VCaP (cell line): ENCODE data around the gene QSOX1.
"Not testable (repeated sequence)": the region's sequence is repeated elsewhere in the genome, so short reads cannot be mapped to it uniquely, and the experiment has no call there.

Experiments
- H3K27ac ChIP-seq: fragments of 450-650 bp; 2 replicates; pipeline ENCODE4 v1.5.1; 2017
- TF ChIP-seq, protein P1 (sequence below): fragments of 450-650 bp; conservative IDR thresholded peaks from 2 replicates; pipeline ENCODE4 v1.5.1; 2017; ENCODE audit warnings: mild to moderate bottlenecking, moderate library complexity

Gene QSOX1

DNA sequence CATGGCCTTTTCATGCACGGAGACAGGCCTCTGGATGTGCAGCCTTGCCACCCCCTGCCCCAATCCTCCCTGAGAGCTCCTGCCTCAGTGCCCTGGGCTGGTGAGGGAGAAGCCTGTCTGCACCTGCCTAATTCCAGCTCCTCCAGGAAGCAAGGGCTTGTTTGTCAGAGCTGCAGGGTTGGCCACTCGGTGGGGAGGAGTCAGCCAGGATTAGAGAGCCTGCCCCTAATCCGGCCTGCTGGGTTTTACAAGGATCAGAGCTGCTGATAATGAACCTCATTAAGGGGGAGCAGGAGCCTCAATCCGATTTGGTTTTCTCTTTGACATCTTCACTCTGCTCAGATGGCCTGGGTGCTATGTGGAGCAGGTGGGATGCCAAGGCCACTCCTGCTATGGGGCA is 43.5 kb downstream of the QSOX1 start:
- TF ChIP-seq, protein P1, sequence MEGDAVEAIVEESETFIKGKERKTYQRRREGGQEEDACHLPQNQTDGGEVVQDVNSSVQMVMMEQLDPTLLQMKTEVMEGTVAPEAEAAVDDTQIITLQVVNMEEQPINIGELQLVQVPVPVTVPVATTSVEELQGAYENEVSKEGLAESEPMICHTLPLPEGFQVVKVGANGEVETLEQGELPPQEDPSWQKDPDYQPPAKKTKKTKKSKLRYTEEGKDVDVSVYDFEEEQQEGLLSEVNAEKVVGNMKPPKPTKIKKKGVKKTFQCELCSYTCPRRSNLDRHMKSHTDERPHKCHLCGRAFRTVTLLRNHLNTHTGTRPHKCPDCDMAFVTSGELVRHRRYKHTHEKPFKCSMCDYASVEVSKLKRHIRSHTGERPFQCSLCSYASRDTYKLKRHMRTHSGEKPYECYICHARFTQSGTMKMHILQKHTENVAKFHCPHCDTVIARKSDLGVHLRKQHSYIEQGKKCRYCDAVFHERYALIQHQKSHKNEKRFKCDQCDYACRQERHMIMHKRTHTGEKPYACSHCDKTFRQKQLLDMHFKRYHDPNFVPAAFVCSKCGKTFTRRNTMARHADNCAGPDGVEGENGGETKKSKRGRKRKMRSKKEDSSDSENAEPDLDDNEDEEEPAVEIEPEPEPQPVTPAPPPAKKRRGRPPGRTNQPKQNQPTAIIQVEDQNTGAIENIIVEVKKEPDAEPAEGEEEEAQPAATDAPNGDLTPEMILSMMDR = no peak
- H3K27ac ChIP-seq = peak overlapping the region; percentile 52

DNA sequence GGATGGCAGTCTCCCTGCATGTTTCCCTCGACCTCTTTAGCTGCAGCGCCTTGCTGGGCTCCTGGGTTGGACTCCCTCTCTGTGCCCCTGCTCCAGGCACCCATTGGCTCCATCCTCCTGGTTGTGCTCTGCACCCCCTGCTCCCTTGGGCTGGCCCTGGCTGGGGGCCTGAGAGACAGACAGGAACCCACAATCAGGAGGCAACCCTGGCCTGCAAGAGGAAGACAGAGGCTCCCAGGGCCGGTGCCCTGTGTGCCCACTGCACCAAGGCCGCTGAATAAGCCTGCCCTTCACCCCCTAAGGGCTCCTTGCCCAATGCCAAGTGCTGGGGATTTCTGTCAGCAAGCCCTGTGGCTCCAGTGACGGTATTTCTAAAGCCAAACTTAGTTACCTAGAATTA is 43.9 kb downstream of the QSOX1 start:
- H3K27ac ChIP-seq = peak overlapping the region; percentile 52
- TF ChIP-seq, protein P1 = no peak

DNA sequence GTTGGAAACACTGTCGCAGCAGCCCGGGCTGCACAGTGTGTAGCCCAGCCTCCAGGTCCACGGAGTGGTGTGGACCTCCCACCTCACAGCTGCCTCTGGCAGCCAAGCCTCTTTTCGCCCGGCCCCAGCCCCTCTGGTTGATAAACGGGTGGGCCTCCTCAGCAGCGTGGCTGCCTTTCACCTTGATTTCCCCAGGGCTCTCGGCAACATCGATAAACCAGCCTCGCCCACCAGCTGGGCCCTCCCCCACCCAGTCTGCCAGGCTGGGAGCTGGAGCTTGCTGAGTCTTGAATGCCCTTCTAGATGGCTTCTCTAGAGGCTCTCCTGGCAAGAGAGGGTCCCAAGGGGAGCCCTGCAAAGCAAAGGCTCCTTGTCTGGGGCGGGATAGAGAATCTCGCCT is 44.3 kb downstream of the QSOX1 start:
- TF ChIP-seq, protein P1 = no peak
- no peak overlapping the region for H3K27ac ChIP-seq

DNA sequence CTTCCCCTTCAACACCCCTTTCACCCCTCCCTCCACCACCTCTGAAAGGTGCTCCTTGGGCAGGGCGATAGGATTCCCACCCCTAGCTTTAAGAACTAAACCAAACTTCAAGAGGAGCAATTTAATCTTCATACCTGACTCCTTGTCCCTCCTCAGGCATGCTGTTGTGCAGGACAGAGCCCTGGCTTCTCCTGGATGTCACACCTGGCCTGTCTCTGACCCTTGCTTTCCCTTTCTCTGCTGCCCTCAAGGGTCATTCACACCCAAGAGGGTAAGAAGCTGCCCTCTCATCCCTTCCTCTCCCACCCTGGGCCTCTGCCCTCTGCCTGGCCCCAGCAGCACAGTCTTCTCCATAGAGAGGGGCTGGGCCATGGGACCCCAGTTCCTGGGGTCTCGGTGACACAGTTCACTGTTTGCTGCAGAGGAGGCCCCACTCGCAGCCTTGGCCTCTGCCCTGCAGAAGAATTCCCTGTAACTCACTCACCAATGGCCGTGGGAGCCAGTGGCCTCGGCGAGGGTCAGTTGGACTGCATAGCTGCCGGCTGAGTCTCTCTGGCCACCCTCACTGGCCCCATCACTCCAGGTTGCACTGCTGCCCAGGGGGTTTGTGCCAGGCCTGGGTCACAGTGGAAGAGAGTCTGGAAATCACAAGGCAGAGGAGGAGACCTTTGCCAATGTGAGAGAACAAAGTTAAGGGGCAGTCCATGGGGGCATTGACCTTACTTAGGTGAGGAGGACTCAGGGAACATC is 47.0 kb downstream of the QSOX1 start:
- no peak overlapping the region for H3K27ac ChIP-seq
- TF ChIP-seq, protein P1 = no peak

DNA sequence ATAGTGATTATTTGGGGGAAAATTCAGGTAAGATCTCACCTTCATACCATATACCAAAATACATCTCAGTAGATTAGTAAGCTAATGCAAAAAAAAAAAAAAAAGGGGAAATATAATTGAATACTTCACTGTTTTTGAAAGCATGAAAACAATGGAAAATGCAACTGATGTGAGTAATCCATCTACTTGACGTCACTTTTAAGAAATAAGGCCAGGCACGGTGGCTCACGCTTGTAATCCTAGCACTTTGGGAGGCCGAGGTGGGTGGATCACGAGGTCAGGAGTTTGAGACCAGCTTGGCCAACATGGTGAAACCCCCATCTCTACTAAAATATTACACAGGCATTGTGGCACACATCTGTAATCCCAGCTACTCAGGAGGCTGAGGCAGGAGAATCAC is 47.9 kb downstream of the QSOX1 start:
- not testable (repeated sequence) for H3K27ac ChIP-seq

DNA sequence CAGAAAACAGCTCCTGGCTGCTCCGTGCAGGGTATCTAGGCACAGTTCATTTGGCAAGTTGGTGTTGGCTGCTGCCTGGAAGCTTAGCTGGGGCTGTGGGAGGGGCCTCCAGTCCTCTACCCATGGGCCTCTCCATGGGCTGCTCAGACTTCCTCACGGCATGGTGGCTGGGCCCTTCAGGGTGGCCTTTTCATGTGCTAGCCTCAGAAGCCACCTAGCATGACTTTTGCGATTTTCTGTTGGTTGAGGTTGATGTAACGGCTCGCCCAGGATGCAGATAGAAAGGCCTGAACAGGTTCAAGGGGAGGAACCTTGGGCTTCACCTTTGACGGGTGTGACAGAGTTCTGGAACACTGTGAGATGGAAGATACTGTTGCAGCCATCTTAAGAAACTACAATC is 49.6 kb downstream of the QSOX1 start:
- no peak overlapping the region for H3K27ac ChIP-seq
- TF ChIP-seq, protein P1 = no peak

DNA sequence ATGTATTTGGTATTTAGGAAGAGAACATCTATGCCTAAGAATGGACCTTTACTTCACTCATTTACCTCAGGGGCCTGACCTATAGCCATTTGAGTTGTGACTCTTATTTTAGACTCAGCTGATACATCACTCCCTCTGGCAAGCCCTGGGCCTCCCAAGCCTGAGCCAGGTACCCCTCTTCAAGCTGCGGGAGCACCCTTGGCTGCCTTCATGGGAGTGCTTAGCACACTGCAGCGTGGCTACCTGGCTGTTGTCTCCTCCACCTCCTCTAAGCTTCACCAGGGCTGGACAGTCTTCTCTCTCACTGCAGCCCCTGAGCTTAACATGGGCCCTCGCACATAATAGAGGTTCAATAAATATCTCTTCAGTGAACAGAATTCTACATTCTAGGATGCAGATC is 51.9 kb downstream of the QSOX1 start:
- TF ChIP-seq, protein P1 = no peak
- no peak overlapping the region for H3K27ac ChIP-seq

DNA sequence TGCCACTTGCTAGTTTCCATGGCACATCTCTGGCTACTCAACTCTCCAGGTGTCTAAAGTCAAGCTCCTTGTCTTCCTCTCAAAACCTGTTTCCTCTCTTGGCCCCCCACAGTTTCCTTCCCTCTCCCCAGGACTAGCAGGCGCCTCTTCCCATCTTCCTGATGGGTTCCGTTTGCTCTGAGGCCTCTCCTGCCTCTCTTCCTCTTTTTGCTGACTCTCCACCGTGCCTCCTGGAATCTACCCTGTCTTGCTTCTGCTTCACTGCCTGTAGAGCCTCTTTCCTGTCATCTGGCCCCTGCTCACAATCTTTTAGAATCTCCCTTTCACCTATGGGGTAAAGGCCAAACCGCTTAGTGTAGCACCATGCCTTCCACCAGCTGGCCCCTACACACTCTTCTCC is 53.6 kb downstream of the QSOX1 start:
- no peak overlapping the region for H3K27ac ChIP-seq
- TF ChIP-seq, protein P1 = no peak
